Measurements from ENCODE around the gene ERVH48-1.
A peak's percentile ranks its signal among the peaks of the same experiment; 100 is the strongest.
"Not testable (repeated sequence)": the region's sequence is repeated elsewhere in the genome, so short reads cannot be mapped to it uniquely, and the experiment has no call there.

Gene ERVH48-1

DNA sequence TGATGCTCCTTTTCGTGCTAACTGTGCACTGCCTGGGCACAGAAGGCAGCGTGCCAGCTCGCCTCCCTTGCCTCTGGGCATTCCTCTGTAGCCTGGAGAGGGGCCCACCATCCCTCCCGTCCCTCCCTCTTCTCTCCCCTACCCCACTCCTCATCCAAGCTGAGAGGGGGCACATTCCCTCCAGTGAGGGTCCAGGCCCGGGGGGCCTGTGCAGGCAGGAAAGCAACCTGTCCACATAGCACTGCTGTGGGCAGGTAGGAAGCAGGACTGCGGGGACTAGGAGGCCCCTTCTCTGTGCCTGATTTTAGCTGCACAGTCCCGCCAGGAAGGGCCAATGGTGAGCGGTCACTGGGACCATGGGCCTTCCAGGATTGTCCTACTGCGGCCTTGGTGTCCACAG is 38.7 kb upstream of the ERVH48-1 start:
- Histone ChIP-seq H3K27ac (ENCODE audit: low read depth, low read length) (no peak overlapping the region), H2AFZ (ENCODE audit: low read length, unreplicated experiment) (no peak overlapping the region), H3K27me3 (ENCODE audit: insufficient read depth, low read length) (no peaks in the 10 kb centered on the region), H3K4me3 (ENCODE audit: low read depth, low read length) (no peak overlapping the region), H3K79me2 (ENCODE audit: control insufficient read depth, insufficient read depth, low read length, unreplicated experiment) (no peaks in the 10 kb centered on the region), H3K36me3 (ENCODE audit: insufficient read depth, low read length) (no peaks in the 10 kb centered on the region), H3K4me1 (ENCODE audit: control insufficient read depth, insufficient read depth, low read length, unreplicated experiment) (no peaks in the 10 kb centered on the region)

DNA sequence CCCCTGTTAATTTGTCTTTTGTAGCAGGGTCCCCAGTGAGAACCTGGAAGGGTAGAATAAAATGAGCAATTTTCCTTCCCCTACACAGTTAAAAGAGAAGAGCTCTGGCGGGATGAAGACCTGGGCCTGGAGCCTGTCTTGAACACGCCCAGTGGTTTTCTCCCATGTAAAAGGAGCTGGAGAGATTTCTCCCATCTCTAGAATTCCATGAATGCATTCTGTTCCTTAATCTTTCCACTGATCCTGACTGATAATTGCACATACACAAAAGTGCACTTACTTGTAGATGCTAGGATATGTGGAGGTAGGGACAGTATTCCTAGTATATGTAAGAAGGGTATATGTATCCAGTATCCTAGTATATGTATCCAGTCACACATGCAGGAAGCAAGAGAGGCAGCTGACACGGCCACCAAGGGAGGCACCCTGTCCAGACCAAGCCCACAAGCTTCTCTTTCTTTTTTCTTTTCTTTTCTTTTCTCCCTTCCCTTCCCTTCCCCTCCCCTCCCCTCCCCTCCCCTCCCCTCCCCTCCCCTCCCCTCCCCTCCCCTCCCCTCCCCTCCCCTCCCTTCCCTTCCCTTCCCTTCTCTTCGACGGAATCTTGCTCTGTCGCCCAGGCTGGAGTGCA is 37.1 kb upstream of the ERVH48-1 start:
- Histone ChIP-seq H3K79me2 (ENCODE audit: control insufficient read depth, insufficient read depth, low read length, unreplicated experiment) (no peaks in the 10 kb centered on the region), H3K27me3 (ENCODE audit: insufficient read depth, low read length) (no peaks in the 10 kb centered on the region), H3K4me1 (ENCODE audit: control insufficient read depth, insufficient read depth, low read length, unreplicated experiment) (no peaks in the 10 kb centered on the region), H3K4me3 (ENCODE audit: low read depth, low read length) (no peak overlapping the region), H2AFZ (ENCODE audit: low read length, unreplicated experiment) (no peak overlapping the region), H3K27ac (ENCODE audit: low read depth, low read length) (no peak overlapping the region), H3K36me3 (ENCODE audit: insufficient read depth, low read length) (no peaks in the 10 kb centered on the region)

DNA sequence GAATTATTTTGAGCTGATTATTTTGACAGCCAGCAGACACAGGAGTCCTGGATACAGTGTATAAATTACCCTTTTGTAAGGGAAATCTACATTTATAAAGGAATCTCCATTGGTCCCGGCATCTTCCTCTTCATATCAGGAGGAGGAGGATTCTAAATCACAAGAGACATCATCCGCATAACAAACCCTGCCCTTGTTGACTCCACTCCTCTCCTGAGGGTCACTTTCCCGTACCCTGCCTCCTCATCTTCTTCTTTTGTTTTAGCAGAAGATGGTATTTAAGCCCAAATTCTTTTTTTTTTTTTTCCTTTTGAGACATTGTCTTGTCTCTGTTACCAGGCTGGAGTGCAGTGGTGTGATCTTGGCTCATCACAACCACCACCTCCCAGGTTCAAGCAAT is 34.3 kb upstream of the ERVH48-1 start:
- no peaks in the 10 kb centered on the region for H3K36me3 ChIP-seq (ENCODE audit: insufficient read depth, low read length)
- H3K4me3 ChIP-seq (ENCODE audit: low read depth, low read length), result no peak overlapping the region
- H3K4me1 ChIP-seq (ENCODE audit: control insufficient read depth, insufficient read depth, low read length, unreplicated experiment), result no peaks in the 10 kb centered on the region
- no peaks in the 10 kb centered on the region for H3K27me3 ChIP-seq (ENCODE audit: insufficient read depth, low read length)
- no peak overlapping the region for H3K27ac ChIP-seq (ENCODE audit: low read depth, low read length)
- no peak overlapping the region for H2AFZ ChIP-seq (ENCODE audit: low read length, unreplicated experiment)
- H3K79me2 ChIP-seq (ENCODE audit: control insufficient read depth, insufficient read depth, low read length, unreplicated experiment), result no peaks in the 10 kb centered on the region

DNA sequence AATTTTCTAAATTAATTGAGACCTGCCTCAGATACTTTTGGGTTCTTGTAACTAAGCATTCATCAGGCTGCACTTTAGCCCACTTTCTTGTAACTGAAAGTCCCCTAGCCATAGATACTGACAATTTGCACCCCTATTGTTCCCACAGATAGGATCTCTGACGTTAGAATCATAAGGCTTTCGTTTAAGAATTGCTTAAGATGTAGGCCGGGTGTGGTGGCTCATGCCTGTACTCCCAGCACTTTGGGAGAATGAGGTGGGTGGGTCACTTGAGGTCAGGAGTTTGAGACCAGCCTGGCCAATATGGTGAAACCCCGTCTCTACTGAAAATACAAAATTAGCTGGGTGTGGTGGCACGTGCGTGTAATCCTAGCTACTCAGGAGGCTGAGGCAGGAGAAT is 32.7 kb upstream of the ERVH48-1 start:
- not testable (repeated sequence) for H3K4me1 ChIP-seq (ENCODE audit: control insufficient read depth, insufficient read depth, low read length, unreplicated experiment); H3K27me3 ChIP-seq (ENCODE audit: insufficient read depth, low read length); H3K4me3 ChIP-seq (ENCODE audit: low read depth, low read length); H3K27ac ChIP-seq (ENCODE audit: low read depth, low read length); H2AFZ ChIP-seq (ENCODE audit: low read length, unreplicated experiment); H3K36me3 ChIP-seq (ENCODE audit: insufficient read depth, low read length); H3K79me2 ChIP-seq (ENCODE audit: control insufficient read depth, insufficient read depth, low read length, unreplicated experiment)

DNA sequence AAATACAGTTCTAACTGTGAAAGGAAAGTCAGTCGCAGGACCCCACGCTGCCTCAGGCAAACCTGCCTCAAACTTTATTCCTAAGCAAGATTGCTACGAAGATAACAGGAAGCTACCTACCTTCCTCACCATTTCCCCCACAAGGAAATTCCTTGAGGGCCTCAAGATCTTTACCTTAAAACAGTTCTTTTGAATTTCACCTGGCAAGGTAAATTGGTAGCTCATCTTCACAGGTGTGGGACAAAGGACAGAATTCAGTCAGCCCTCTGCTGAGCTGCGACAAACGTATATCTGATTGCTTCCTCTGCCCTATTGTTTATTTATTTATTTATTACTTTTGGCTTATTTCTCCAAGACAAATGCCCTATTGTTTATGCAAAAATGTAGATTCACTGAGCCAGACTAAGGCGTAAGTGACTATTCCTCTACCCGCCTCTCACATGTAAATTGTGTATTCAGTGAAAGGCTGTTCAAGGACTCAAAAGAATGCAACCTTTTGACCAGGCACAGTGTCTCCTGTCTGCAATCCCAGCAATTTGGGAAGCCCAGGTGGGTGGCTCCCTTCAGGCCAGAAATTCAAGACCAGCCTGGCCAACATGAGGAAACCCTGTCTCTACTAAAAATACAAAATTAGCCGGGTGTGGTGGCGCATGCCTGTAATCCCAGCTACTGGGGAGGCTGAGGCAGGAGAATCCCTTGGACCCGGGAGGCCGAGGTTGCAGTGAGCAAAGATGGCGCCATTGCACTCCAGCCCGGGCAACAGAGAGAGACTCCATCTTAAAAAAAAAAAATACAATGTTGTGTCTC is 31.6 kb upstream of the ERVH48-1 start:
- Histone ChIP-seq H3K4me1 (ENCODE audit: control insufficient read depth, insufficient read depth, low read length, unreplicated experiment) (no peaks in the 10 kb centered on the region), H3K36me3 (ENCODE audit: insufficient read depth, low read length) (no peaks in the 10 kb centered on the region), H3K27ac (ENCODE audit: low read depth, low read length) (no peak overlapping the region), H3K4me3 (ENCODE audit: low read depth, low read length) (no peak overlapping the region), H3K79me2 (ENCODE audit: control insufficient read depth, insufficient read depth, low read length, unreplicated experiment) (no peaks in the 10 kb centered on the region), H2AFZ (ENCODE audit: low read length, unreplicated experiment) (no peak overlapping the region), H3K27me3 (ENCODE audit: insufficient read depth, low read length) (no peaks in the 10 kb centered on the region)

DNA sequence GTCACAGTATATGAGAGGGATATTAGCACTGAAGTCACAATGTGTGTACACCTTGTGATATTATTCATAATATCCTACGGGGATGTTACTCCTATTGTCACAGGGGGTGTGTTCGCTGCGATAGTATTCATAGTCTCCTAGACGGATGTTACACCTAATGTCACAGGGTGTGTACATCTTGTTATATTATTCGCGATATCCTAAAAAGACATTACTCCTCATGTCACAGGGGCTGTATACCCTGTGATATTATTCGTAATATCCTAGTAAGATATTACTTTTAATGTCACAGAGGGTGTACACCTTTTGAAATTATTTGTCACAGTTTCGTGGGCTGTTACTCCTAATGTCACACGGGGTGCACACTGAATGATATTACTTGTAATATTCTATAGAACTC is 25.8 kb upstream of the ERVH48-1 start:
- H3K27ac ChIP-seq (ENCODE audit: low read depth, low read length); H2AFZ ChIP-seq (ENCODE audit: low read length, unreplicated experiment); H3K4me1 ChIP-seq (ENCODE audit: control insufficient read depth, insufficient read depth, low read length, unreplicated experiment); H3K36me3 ChIP-seq (ENCODE audit: insufficient read depth, low read length); H3K27me3 ChIP-seq (ENCODE audit: insufficient read depth, low read length); H3K79me2 ChIP-seq (ENCODE audit: control insufficient read depth, insufficient read depth, low read length, unreplicated experiment); H3K4me3 ChIP-seq (ENCODE audit: low read depth, low read length): not testable (repeated sequence)

DNA sequence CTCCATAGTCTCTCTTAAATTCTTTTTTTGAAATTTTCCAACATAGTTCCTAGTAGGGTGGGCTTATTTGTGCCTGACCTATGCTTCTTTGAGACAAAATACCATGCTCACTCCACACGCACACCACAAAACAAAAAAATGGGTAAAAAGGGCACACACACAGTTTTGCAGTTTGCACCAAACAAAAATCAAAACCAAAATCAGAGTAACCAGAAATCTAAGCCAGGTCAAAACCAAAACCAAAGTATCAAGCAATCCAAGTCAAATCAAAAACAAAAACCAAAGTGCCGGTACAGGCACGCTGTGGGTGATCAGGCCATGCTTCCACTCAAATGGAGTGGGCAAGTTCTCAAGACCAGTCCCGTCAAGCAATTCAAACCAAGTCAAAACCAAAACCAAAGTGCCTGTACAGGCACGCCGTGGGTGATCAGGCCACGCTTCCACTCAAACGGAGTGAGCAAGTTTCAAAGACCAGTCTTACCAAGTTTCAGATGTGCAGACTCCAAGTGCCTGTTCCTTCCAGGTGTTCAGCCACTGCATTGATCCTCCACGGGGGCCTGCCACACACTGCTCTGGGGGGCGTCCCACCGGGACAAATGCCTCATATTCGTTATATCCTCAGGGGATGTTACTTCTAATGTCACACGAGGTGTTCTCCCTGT is 23.8 kb upstream of the ERVH48-1 start:
- H3K79me2 ChIP-seq (ENCODE audit: control insufficient read depth, insufficient read depth, low read length, unreplicated experiment); H3K27me3 ChIP-seq (ENCODE audit: insufficient read depth, low read length); H2AFZ ChIP-seq (ENCODE audit: low read length, unreplicated experiment); H3K4me3 ChIP-seq (ENCODE audit: low read depth, low read length); H3K4me1 ChIP-seq (ENCODE audit: control insufficient read depth, insufficient read depth, low read length, unreplicated experiment); H3K36me3 ChIP-seq (ENCODE audit: insufficient read depth, low read length); H3K27ac ChIP-seq (ENCODE audit: low read depth, low read length): not testable (repeated sequence)

DNA sequence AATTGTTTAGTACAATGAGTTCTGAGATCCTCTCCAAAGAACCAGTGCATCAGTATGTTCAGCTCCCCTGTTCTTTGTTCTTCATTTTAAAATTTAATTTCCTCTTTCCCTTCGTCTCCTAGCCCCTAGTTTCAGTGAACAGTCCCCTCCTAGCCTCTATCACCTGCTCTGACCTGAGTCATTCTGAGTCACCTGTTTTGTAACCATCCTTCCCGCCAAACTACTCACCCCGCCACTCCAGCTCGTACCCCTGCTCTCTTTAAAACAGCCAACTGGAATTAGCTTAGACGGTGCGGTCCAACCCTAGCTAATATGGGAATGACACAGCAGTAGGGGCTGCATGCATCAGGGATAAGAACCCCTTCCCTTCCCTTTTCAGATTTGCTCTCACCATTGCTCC is 16.8 kb upstream of the ERVH48-1 start:
- H3K27me3 ChIP-seq (ENCODE audit: insufficient read depth, low read length), result no peaks in the 10 kb centered on the region
- no peak overlapping the region for H3K27ac ChIP-seq (ENCODE audit: low read depth, low read length)
- H3K79me2 ChIP-seq (ENCODE audit: control insufficient read depth, insufficient read depth, low read length, unreplicated experiment), result no peaks in the 10 kb centered on the region
- H2AFZ ChIP-seq (ENCODE audit: low read length, unreplicated experiment), result no peak overlapping the region
- H3K4me1 ChIP-seq (ENCODE audit: control insufficient read depth, insufficient read depth, low read length, unreplicated experiment), result no peaks in the 10 kb centered on the region
- no peaks in the 10 kb centered on the region for H3K36me3 ChIP-seq (ENCODE audit: insufficient read depth, low read length)
- H3K4me3 ChIP-seq (ENCODE audit: low read depth, low read length), result no peak overlapping the region

DNA sequence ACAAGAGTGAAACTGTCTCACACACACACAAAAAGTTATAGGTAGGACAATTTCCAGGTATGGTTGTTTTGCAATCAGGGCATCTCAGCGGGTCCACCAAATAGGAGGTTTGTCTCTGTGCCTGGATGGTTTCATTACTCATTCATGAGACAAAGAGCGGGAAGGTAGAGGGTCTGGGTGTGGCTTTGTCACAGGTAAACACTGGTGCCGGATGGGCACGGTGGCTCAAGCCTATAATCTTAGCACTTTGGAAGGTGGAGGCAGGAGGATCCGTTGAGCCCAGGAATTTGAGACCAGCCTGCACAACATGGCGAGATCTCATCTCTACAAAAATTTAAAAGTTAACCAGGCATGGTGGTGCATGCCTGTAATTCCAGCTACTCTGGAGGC is 16.3 kb upstream of the ERVH48-1 start:
- H3K36me3 ChIP-seq (ENCODE audit: insufficient read depth, low read length), result no peaks in the 10 kb centered on the region
- H3K27me3 ChIP-seq (ENCODE audit: insufficient read depth, low read length), result no peaks in the 10 kb centered on the region
- H3K4me3 ChIP-seq (ENCODE audit: low read depth, low read length), result no peak overlapping the region
- no peak overlapping the region for H3K27ac ChIP-seq (ENCODE audit: low read depth, low read length)
- H2AFZ ChIP-seq (ENCODE audit: low read length, unreplicated experiment), result no peak overlapping the region
- H3K4me1 ChIP-seq (ENCODE audit: control insufficient read depth, insufficient read depth, low read length, unreplicated experiment), result no peaks in the 10 kb centered on the region
- H3K79me2 ChIP-seq (ENCODE audit: control insufficient read depth, insufficient read depth, low read length, unreplicated experiment), result no peaks in the 10 kb centered on the region

DNA sequence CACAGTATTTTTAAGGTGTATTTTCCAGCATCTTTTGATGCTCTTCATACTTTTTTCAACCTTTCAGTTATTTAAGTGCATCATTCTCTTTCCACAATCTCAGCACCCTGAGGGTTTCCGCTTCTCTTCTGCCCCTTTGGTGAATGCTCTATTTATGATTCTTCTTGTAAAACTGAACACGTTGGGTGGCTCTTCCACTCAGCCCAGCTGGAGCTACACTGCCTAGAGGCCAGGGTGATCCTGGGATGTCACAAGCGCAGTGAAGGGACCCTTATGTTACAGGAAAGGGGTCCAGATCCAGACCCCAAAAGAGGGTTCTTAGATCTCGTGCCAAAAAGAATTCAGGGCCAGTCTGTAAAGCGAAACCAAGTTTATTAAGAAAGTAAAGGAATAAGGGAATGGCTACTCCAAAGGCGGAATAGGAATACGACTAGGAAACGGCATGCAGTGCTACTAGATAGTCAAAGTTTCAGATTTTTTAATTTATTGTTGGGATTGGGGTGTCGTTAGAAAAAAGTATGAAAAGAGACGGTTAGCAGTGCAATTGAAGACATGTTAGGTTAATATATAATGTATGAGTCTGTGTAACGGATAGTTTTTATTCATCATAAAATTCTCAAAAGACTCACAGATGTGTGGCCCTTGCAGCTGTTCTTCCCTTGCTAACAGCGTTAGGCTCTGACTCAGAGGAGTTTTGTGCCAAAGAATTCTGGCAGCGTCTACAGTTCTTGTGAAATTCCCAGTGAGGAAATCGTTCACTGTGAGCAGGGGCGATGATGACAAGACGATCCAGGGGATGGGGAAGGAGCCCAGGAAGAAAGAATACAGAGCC is 14.4 kb upstream of the ERVH48-1 start:
- no peaks in the 10 kb centered on the region for H3K36me3 ChIP-seq (ENCODE audit: insufficient read depth, low read length)
- peak overlapping the region; percentile 68 for H3K4me3 ChIP-seq (ENCODE audit: low read depth, low read length)
- H3K27me3 ChIP-seq (ENCODE audit: insufficient read depth, low read length), result no peaks in the 10 kb centered on the region
- no peak overlapping the region for H2AFZ ChIP-seq (ENCODE audit: low read length, unreplicated experiment)
- peak overlapping the region; percentile 48 for H3K27ac ChIP-seq (ENCODE audit: low read depth, low read length)
- H3K4me1 ChIP-seq (ENCODE audit: control insufficient read depth, insufficient read depth, low read length, unreplicated experiment), result no peaks in the 10 kb centered on the region
- no peaks in the 10 kb centered on the region for H3K79me2 ChIP-seq (ENCODE audit: control insufficient read depth, insufficient read depth, low read length, unreplicated experiment)
